Measurements from ENCODE around the gene PRMT1. TPM values are rescaled to one million over a fixed set of nuclear protein-coding genes. Genes with fewer than 3 reads are reported as not detected.

Gene PRMT1
- total and polyA plus RNA-seq, 2 of the 13 experiments (the other 11 are each of a cell fraction or from before 2014, with no cell fraction given) = 324 to 374 TPM

GRCh38 chr19:49655570-49656455, 21.3 kb upstream of the PRMT1 start:
- FAIRE-seq = no peak

DNA sequence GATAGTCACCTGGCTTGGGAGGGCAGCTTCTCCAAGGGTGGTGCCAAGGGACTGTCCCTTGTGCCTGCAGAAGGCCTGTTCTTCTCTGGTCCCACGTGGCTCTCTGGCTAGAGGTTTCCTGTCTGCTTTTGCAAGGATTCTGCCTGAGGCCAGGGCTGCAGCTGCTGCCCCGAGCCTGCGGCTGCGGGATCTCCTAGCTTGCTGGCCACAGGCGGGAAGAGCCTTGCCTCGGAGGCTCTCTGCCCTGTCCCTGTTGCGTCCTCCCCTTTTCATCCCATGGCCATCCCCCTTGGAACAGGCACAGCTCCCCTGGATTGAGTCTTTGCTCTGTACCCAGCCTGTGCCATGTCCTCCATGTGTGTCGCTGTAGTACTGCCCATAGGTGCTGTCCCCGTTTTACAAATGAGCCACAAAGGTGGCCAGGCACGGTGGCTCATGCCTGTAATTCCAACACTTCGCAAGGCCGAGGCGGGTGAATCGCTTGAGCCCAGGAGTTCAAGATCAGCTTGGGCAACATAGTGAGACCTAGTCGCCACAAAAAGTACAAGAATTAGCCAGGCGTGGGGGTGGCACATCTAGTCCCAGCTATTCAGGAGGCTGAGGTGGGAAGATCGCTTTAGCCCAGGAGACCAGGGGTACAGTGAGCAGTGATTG, 20.5 kb upstream of the PRMT1 start:
- FAIRE-seq (no peak), DNase-seq (ENCODE audit: low spot score) (no peak), ATAC-seq (no peak)
- H3K79me2 ChIP-seq (ENCODE audit: insufficient read depth, low read length) = no peaks in the 10 kb centered on the region
- no peak for TF ChIP-seq ZNF878 (CRISPR knock-in tag; IDR thresholded peaks at IDR 0.05)
- TF ChIP-seq CC2D1A (CRISPR knock-in tag; IDR thresholded peaks at IDR 0.05) = no peak
- TF ChIP-seq ZBTB26 (CRISPR knock-in tag; IDR thresholded peaks at IDR 0.05; ENCODE audit: borderline replicate concordance) = no peak
- TF ChIP-seq MAF1 (CRISPR knock-in tag; IDR thresholded peaks at IDR 0.05; ENCODE audit: borderline replicate concordance) = no peak
- no peak for TF ChIP-seq ZFP41 (CRISPR knock-in tag; IDR thresholded peaks at IDR 0.05; ENCODE audit: borderline replicate concordance)
- TF ChIP-seq ZNF562 (CRISPR knock-in tag; IDR thresholded peaks at IDR 0.05; ENCODE audit: borderline replicate concordance) = no peak
- no peak for TF ChIP-seq ZNF335 (CRISPR knock-in tag; IDR thresholded peaks at IDR 0.05)
- no peak for TF ChIP-seq ZBTB34 (CRISPR knock-in tag; IDR thresholded peaks at IDR 0.05)
- no peak overlapping the region for H2AFZ ChIP-seq (ENCODE audit: low read length)
- H3K9me3 ChIP-seq (ENCODE audit: low read length) = no peaks in the 10 kb centered on the region
- H4K20me1 ChIP-seq (ENCODE audit: insufficient read depth, low read length) = no peaks in the 10 kb centered on the region
- WGBS (ENCODE audit: low lambda C conversion rate) = 94% methylated on average over 16 of the region's 17 CpGs
- H3K4me1 ChIP-seq (ENCODE audit: insufficient read depth, low read length) = peaks cover 14% of the 10 kb centered on the region; the same call in 1 of the 2 replicates
- intact Hi-C loops (cut with micrococcal nuclease; ENCODE audit: unreplicated experiment) (no loop called here), in situ Hi-C loops (cut with HindIII; ENCODE audit: extremely low pct_ligation_motif_present, low pct_unique_long_range_greater_than_20kb) (no loop called here)
- ChIA-PET POLR2A (interaction anchor here (1.4 to 2.1 kb wide), 2 partner anchors 8 to 14 kb away, joined by 3 to 7 read pairs; partner anchors contain the start of gene SCAF1), CTCF (ENCODE audit: low intra/inter-chr PET ratio, low total read pairs) (no interaction called here)
- H3K4me3 ChIP-seq (replicated peaks in 1 of 3; ENCODE audit: insufficient read depth in 1 of 3, low read depth in 2 of 3, low read length in 3 of 3) = no peak overlapping the region
- no peak overlapping the region for H3K27ac ChIP-seq (ENCODE audit: extremely low read length, insufficient read depth, low read length)
- H3K9ac ChIP-seq (ENCODE audit: insufficient read depth, low read depth, low read length) = no peak overlapping the region
- peaks cover 26 to 77% of the 10 kb centered on the region in 2 experiments; a peak in 4 of 5 replicates for H3K36me3 ChIP-seq (replicated peaks in 1 of 2; ENCODE audit: control insufficient read depth in 1 of 2, insufficient read depth in 2 of 2, low read length in 2 of 2)
- H3K27me3 ChIP-seq (ENCODE audit: control insufficient read depth in 1 of 2, insufficient read depth in 2 of 2, low read length in 2 of 2) = no peaks in the 10 kb centered on the region
- H3K4me2 ChIP-seq (ENCODE audit: low read depth, low read length) = no peak overlapping the region
- BruUV-seq (replicated peaks) = no TSS peak

More at GRCh38 chr19:49655570-49656455, 21.3 kb upstream of the PRMT1 start:
- Histone ChIP-seq H2AFZ (ENCODE audit: low read length) (no peak overlapping the region), H3K4me2 (ENCODE audit: low read depth, low read length) (no peak overlapping the region), H3K36me3 (replicated peaks in 1 of 2; ENCODE audit: control insufficient read depth in 1 of 2, insufficient read depth in 2 of 2, low read length in 2 of 2) (peaks cover 26 to 74% of the 10 kb centered on the region in 2 experiments; a peak in 4 of 5 replicates), H3K9ac (ENCODE audit: insufficient read depth, low read depth, low read length) (no peak overlapping the region), H3K4me3 (replicated peaks in 1 of 3; ENCODE audit: insufficient read depth in 1 of 3, low read depth in 2 of 3, low read length in 3 of 3) (no peak overlapping the region), H3K9me3 (ENCODE audit: low read length) (no peaks in the 10 kb centered on the region), H3K27ac (ENCODE audit: extremely low read length, insufficient read depth, low read length) (no peak overlapping the region), H3K27me3 (ENCODE audit: control insufficient read depth in 1 of 2, insufficient read depth in 2 of 2, low read length in 2 of 2) (no peaks in the 10 kb centered on the region), H3K79me2 (ENCODE audit: insufficient read depth, low read length) (no peaks in the 10 kb centered on the region), H4K20me1 (ENCODE audit: insufficient read depth, low read length) (no peaks in the 10 kb centered on the region), H3K4me1 (ENCODE audit: insufficient read depth, low read length) (peaks cover 14% of the 10 kb centered on the region; the same call in 1 of the 2 replicates)
- in situ Hi-C loops (cut with HindIII; ENCODE audit: extremely low pct_ligation_motif_present, low pct_unique_long_range_greater_than_20kb) = no loop called here
- BruUV-seq (replicated peaks) = no TSS peak
- no peak for ATAC-seq
- ChIA-PET POLR2A (interaction anchor here (1.4 to 1.5 kb wide), 2 partner anchors 9 to 21 kb away, joined by 3 to 4 read pairs; no protein-coding TSS in a partner anchor), CTCF (ENCODE audit: low intra/inter-chr PET ratio, low total read pairs) (no interaction called here)
- WGBS (ENCODE audit: low lambda C conversion rate) = over 99% methylated on average over 13 of the region's 23 CpGs
- TF ChIP-seq ZFP41 (CRISPR knock-in tag; IDR thresholded peaks at IDR 0.05; ENCODE audit: borderline replicate concordance) (no peak), ZEB1 (IDR thresholded peaks at IDR 0.05; ENCODE audit: insufficient replicate concordance, low read depth) (no peak), ZNF121 (CRISPR knock-in tag; IDR thresholded peaks at IDR 0.05) (peak; percentile 67; the same call in 1 of the 2 replicates)
- intact Hi-C loops (cut with micrococcal nuclease; ENCODE audit: unreplicated experiment) = no loop called here
- DNase-seq (ENCODE audit: low spot score) = no peak

Data from HepG2 (cell line).